NCI-H187 treated with DMSO at 0.1 percent for 48 hours (cell line): ENCODE data around the gene ITFG1.

Experiments
- DNase-seq: peaks from one replicate; lab custom pipeline; 2025; lab: John Stamatoyannopoulos, UW

ITFG1 gene

DNA sequence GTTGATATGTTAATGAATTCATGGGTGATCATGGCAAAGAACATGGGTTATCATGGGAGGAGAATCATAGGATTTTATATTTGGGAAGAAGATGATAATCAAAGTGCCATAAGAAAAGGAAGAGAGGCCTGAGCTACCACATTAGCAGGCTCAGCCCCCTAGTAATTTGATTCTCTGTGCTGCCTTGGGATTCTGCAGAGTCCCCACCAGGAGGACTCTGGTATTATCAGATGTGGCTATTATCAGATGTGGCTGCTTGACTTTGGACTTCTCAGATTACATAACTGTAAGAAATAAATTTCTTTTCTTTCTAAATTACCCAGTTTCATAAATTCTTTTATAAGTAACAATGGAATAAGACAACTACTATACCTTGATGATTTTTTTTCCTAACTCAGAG is 137.6 kb downstream of the ITFG1 start:
- no peak for DNase-seq

DNA sequence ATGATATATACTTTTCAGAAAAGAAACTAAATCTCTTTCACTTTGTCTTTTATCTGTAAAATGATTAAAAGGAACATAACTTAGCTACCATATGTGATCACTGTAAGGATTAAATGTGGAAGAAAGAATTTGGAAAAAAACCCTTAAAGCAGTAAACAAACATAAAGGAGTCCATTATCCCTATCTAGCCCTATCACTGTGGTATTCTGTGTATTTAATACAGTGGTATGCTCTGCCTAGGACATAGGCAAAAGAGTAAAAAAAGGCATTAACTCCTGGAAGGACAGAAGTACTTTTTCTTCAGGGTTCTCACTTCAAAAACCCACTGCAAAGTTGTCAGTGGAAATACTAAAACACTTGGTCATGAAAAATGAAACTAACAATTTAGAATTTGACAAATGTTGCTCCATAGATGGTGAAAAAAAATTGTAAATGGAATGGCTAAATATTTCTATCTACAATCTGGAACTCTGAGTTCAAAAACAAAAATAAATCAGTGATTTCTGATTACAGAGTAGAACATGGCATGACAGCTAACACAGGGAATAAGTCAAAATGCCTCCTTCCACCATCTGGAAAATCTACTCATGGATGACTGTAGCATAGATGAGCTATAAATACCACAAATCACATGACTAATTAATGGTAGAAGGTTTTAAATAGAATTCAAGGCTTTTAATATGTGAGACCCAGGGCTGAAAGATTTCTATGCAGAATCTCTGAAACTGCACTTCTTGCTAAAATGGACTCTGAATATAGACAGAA is 140.1 kb downstream of the ITFG1 start:
- DNase-seq = no peak

GRCh38 chr16:47317465-47318240 is 143.2 kb downstream of the ITFG1 start:
- no peak for DNase-seq

GRCh38 chr16:47316442-47317015 is 144.3 kb downstream of the ITFG1 start:
- DNase-seq = no peak

GRCh38 chr16:47311738-47312505 is 148.9 kb downstream of the ITFG1 start:
- no peak for DNase-seq

GRCh38 chr16:47310792-47311211 is 150.1 kb downstream of the ITFG1 start:
- no peak for DNase-seq

GRCh38 chr16:47309581-47310312 is 151.1 kb downstream of the ITFG1 start:
- no peak for DNase-seq

DNA sequence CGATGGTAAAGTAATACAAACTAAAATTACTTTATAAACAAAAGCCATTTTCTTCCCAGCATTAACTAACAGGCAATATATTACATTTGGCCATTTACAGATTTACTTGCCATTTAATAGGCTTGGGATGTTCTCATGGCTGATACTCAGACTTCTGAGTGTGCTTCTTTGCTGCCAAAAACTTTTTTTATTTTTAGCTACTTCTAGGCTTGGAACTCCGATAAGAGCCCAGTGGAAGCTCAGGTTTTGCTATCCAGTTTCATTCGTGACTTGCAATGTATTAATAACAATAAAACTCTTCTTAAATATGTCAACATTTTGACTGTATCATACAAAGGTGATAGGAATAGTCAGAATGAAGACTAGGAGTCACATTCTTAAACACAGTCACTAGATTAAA is 152.3 kb downstream of the ITFG1 start:
- DNase-seq = no peak

DNA sequence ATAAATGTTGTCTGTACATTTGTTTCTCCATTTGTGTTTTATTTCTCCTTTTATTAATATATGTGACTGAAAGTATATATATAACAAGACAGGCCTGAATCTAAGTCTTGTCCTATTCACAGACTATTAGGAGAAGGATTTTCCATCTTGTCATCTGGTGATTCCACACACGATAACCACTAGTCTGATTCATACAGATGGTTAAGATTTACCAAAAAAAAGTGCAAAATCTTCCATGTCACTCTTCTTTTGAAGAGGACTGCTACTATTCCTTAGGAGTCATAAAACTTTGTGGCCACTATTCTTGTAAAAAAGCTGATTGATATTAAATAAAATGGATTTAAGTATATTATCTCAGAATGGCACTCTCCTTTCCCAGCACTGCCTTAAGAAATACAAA is 156.3 kb downstream of the ITFG1 start:
- no peak for DNase-seq

GRCh38 chr16:47299587-47299986 is 161.3 kb downstream of the ITFG1 start:
- no peak for DNase-seq

DNA sequence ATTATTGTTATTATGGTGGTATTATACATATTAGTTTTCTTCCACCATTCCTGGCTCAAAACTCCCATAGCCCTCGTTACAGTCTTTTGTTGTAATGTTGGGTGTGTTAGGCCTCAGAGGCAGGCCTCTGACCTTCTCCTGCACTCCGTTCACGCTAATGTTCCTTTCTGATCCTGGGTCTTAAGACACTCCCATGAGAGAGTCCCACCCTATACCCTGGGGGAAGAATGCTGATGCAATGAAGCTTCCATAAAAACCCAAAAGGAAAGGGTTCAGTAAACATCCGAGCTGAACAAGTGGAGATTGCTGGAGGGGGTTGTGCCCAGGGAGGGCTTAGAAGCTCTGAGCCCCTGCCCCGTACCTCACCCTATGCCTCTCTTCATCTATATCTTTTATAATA is 175.9 kb downstream of the ITFG1 start:
- no peak for DNase-seq

GRCh38 chr16:47278306-47278970 is 182.4 kb downstream of the ITFG1 start:
- DNase-seq = no peak

DNA sequence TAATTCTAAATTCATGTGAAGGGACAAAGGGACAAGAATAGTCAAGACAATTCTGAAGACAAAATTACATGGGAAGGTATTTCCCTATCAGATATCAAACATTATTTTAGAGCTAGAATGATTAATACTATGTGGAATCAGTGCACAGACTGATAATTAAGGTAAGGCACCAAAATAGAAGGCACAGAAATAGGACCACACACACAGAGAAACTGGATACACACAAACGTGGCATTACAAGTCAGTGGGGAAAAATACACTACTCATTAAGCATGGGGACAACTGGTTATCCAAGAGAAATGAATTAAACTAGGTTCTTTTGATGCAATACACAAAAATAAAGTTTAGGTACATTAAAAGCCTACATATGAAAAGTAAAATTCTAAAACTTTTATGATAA is 184.3 kb downstream of the ITFG1 start:
- no peak for DNase-seq

DNA sequence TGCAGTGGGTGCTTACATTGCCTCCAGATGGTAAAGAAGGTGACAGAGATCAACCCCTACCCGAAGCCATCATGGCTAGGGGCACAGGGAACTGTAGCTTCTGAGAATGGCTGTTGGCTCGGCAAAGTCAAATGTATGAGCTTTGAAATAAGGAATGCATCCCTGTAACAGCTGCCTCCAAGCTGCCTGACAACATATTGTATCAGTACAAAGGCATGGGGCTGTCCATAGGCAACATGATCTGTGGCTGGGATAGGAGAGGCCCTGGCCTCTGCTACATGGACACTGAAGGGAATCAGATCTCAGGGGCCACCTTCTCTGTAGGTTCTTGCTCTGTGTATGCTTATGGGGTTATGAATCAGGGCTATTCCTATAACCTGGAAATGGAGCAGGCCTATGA is 197.9 kb downstream of the ITFG1 start:
- no peak for DNase-seq

GRCh38 chr16:47260503-47260902 is 200.4 kb downstream of the ITFG1 start:
- no peak for DNase-seq

GRCh38 chr16:47258874-47259461 is 201.9 kb downstream of the ITFG1 start:
- DNase-seq = no peak

GRCh38 chr16:47254756-47255155 is 206.1 kb downstream of the ITFG1 start:
- DNase-seq = no peak

DNA sequence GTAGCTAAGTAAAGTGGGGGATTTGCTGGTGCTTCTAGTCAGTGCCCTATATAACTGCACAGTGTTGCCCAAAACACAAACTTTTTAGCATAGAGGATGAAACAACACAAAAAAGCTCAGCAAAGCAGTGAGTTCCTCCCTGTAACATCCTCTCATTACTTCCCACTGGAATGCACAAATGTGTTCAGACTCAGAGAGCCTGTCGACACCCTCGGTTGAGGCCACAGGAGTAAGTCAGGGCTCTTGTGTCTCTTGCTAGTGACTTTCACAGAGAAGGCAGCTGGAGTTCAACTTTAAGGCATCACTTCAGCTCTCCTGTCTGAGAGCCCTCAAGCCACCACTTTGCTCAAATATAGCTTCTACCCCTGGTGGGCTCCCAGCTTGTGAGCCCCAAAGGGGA is 209.9 kb downstream of the ITFG1 start:
- no peak for DNase-seq

- no peak for DNase-seq
These were observed 213.2 kb downstream of the ITFG1 start for GRCh38 chr16:47247690-47248089.

DNA sequence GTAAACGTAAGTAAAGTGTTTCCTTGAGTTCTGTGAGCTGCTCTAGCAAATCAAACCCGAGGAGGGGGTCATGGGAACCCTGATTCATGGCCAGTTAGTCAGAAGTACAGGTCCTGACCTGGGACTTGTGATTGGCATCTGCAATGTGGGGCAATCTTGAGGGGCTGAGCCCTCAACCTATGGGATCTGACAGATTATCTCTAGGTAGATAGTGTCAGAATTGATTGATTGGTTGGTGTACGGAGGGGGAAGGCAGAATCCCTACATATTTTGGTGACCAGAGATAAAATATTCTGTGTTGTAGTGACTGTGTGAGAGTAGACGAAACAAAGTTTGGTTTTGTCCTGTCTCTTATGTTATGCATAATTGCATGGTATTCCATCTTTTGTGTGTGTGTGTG is 216.7 kb downstream of the ITFG1 start:
- DNase-seq = no peak

DNA sequence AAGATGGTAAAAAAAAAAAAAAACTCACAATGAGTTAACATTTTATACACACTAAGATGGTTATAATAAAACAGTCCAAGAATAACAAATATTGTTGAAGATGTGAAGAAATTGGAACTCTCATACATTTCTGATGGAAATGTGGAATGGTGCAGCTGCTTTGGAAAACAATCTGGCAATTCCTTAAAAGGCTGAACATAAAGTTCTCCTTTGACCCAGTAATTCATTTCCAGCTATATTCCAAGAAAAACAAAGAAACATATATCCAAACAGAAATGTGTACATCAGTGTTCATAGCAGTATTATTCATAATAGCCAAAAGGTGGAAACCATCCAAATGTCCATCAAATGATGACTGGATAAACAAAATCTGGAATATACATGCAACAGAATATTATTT is 219.8 kb downstream of the ITFG1 start:
- DNase-seq = no peak
